Measurements from ENCODE around the gene ABO.
"Not testable (repeated sequence)": the region's sequence is repeated elsewhere in the genome, so short reads cannot be mapped to it uniquely, and the experiment has no call there.

Gene ABO

DNA sequence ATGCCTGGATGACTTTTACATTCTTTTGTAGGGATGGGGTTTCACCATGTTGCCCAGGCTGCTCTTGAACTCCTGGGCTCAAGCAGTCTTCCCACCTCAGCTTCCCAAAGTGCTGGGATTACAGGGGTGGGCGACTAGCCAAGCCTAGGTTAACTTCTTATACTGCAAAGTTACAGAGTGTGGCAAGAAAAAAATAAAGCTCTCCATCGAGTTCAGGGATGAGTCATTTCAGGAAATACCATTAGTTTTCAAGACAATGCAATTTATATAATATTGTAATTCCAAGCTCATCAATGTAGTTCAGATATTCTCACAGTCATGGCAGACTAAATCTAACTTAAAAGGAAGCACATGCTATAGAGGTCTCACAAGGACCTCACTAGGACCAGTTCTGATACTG lies 11.5 kb upstream of the ABO start:
- DNase-seq: no peak

DNA sequence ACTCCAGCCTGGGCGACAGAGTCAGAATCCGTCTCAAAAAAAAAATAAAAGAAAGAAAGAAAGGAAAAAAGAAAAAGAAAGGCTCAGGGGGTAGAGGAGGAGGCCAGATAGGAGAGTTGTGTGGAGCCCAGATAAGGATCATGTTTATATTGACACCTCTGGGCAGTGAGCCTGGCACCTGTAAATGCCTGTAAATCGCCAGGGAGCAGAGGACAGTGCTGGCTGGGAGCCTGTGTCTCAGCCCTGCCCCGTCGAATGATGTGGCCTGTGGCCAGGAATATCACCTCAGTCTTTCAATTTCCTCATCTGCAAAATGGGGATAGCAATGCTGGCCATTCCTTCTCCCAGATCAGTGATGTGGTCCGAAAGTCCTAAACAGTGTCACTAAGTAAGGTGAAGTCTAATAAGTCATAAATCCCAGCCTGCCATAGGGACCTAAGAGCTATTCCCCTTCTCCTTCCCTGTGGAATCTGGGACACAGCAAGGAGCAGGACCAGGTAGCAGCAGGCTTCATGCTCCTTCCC lies 10.3 kb upstream of the ABO start:
- DNase-seq: no peak

GRCh38 chr9:133284362-133284761 lies 9.4 kb upstream of the ABO start:
- no peak for DNase-seq

DNA sequence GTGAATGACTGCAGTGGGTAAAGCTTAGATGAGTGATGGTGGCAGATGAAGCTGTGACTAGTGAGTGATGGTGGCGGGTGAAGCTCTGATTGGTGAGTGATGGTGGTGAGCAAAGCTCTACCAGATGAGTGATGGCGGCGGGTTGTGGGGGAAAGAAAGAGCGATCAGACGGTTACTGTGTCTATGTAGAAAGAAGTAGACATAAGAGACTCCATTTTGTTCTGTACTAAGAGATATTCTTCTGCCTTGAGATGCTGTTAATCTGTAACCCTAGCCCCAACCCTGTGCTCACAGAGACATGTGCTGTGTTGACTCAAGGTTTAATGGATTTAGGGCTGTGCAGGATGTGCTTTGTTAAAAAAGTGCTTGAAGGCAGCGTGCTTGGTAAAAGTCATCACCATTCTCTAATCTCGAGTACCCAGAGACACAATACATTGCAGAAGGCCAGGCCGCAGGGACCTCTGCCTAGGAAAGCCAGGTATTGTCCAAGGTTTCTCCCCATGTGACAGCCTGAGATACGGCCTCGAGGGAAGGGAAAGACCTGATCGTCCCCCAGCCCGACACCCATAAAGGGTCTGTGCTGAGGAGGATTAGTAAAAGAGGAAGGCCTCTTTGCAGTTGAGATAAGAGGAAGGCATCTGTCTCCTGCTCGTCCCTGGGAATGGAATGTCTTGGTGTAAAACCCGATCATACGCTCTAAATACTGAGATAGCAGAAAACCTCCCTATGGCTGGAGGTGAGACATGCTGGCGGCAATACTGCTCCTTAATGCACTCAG lies 8.4 kb upstream of the ABO start:
- DNase-seq: not testable (repeated sequence)

DNA sequence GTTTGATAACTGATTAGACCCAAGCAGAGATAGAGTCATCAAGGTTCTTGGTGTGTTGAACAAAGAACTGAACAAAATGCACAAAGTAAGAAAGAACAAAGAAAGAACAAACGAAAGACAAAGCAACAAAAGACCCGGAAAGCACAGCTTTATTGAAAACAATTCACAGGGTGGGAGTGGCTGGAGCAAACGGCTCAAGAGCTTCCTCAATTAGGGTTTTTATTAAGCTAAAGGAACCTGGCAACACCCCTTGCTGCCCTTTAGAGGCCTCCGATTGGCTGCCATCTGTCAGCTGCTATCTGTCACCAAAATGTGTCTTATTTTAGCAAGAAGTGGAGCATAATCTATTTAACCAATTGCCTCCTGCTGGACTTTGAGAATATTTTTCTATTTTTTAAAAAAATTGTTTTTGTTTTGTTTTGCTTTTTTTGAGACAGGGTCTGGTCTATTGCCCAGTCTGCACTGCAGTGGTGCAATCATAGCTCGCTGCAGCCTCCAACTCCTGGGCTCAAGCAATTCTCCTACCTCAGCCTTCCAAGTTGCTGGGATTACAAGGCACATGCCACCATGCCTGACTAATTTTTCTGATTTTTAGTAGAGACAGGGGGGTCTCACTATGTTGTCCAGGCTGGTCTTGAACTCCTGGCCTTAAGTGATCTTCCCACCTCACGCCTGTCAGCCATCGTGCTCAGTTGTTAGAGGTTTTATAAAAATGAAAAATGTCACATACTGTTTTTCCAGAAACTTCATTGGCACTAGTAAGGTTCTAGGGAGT lies 7.7 kb upstream of the ABO start:
- DNase-seq: no peak

- DNase-seq: no peak
Observed at GRCh38 chr9:133280392-133280791, 5.4 kb upstream of the ABO start.

- no peak for DNase-seq
Observed at GRCh38 chr9:133278161-133279114, 3.4 kb upstream of the ABO start.

GRCh38 chr9:133277467-133277866 lies 2.5 kb upstream of the ABO start:
- DNase-seq: no peak

- no peak for DNase-seq
Observed at GRCh38 chr9:133276923-133277322, 1.9 kb upstream of the ABO start.

DNA sequence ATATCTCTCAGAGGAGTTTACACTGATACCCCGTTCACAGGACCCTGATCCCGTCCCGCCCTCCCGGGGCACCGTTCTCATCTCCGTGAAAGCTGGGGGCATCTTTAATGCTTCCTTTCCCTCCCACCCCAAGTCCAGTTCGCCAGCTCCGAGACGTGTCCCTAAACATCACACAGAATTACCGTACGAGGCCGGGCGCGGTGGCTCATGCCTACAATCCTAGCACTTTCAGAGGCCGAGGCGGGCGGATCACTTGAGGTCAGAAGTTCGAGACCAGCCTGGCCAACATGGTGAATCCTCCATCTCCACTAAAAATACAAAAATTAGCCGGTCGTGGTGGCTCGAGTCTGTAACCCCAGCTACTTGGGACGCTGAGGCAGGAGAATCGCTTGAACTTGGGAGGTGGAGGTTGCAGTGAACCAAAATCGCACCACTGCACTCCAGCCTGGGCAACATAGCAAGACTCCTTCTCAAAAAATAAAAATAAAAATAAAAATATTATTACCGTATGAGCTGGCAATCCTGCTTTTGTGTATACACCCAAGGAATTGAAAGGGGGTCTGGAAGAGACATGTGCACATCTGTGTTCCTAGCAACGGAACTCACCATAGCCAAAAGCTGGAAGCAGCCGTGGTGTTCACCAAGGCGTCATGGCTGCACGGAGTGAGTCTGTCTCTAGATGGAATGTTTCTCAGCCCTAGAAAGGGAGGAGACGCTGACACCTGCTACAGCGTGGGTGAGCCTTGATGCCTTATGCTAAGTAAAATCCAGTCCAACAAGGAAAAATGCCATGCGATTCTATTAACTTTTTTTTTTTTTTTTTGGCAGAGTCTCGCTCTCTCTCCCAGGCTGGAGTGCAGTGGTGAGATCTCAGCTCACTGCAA lies 1.2 kb upstream of the ABO start:
- no peak for DNase-seq

GRCh38 chr9:133274236-133275104 lies 531 bp downstream of the ABO start:
- DNase-seq: no peak

DNA sequence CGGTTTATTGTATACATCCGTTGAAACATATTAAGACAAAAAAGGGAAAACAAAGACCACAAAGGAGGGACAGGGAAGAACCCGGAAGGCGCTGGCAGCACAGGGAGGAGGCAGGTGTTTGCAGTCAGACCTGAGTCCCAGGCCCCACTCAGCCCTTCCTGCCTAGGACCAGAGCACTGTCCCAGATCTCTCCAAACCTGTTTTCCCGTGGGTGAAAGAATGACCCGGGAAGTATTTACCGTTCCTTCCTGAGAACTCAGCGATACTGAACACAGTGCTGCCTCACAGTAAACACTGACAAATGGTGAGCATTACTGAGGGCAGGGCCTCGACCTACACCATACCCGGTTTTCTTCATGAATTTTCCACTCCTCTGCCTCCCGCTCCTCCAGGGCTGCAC lies 1.2 kb downstream of the ABO start:
- DNase-seq: no peak

DNA sequence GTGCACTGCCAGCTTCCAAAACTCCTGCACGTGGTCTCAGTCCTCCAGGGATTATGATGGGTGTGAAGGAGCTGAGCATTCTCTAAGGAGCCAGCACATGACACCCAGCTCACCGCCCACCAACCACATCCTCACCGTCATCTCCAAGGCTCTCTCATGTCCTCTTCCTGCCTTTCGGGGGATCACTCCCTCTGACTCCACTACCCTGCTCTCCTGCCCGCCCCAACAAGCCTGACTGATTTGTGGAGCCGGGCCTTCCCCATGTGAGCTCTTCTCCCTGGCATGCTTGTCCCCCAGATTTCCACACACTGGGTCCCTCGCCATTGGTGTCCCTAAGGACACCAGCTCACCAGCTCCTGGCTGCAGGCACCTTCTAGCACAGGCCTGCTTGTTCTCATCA lies 1.9 kb downstream of the ABO start:
- no peak for DNase-seq

GRCh38 chr9:133269537-133270362 lies 5.3 kb downstream of the ABO start:
- DNase-seq: no peak

- not testable (repeated sequence) for DNase-seq
Observed at GRCh38 chr9:133269136-133269535, 5.9 kb downstream of the ABO start.

GRCh38 chr9:133268335-133269056 lies 6.5 kb downstream of the ABO start:
- no peak for DNase-seq

- DNase-seq: no peak
Observed at GRCh38 chr9:133264235-133264764, 10.7 kb downstream of the ABO start.

DNA sequence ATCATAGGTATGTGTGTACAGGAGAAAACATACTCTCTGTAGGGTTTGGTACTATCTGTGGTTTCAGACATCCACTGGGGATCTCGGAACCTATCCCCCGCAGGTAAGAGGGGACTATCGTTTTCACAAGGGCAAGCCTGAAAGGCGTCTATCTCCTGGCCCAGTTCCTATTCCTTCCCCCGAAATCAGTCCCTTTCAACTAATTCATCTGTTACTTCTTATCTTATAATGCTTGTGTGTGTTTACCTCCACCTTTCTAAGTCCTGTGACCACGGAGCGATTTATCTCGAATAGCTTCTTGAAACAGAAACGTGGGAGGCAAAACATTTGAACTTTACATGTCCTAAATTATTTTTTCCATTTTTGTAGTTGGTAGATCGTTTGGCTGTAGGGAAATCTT lies 11.4 kb downstream of the ABO start:
- no peak for DNase-seq

GRCh38 chr9:133262226-133262625 lies 12.8 kb downstream of the ABO start:
- DNase-seq: no peak

Data from activated effector memory CD4-positive, alpha-beta T cell treated with Interleukin-2 at 50 U/mL for 16 hours (primary cell).